Pancreas (tissue), 10 donors: ENCODE data around the gene RIOK1. TPM values are rescaled to one million over a fixed set of nuclear protein-coding genes. Genes with fewer than 3 reads are reported as not detected.
A peak's percentile ranks its signal among the peaks of the same experiment; 100 is the strongest.

Experiments
- ATAC-seq, 4 donors: fragments of 200-7000 bp; cut with Tn5 transposase; one replicate each; pipeline versions ENCODE4 v1.8.0 to v1.9.1; 2020; ENCODE audit warnings: mild to moderate bottlenecking in 4 of 4, moderate library complexity in 4 of 4
- DNase-seq, 6 donors: peaks; one replicate each; pipeline ENCODE4 v3.0.0-alpha.2; 2020
- FAIRE-seq: peaks from 2 replicates; lab custom pipeline; 2012; peaks lifted over from hg19 to GRCh38; lab: Jason Lieb, UNC
- H3K27ac ChIP-seq, 4 donors: fragments of 200-600 bp; sonication (generic); 1 replicate in 3 of 4; 2 replicates in 1 of 4; pipeline versions ENCODE4 v1.5.0 to v1.8.0; 2020
- H3K27me3 ChIP-seq, 4 donors: fragments of 200-600 bp; one replicate each; pipeline ENCODE4 v1.8.0; 2021
- H3K36me3 ChIP-seq, 3 donors: fragments of 200-600 bp; sonication (generic) in 1 of 3; one replicate each; pipeline versions ENCODE4 v1.5.0 to v1.8.0; 2020 to 2021
- H3K4me1 ChIP-seq, 3 donors: fragments of 200-600 bp; one replicate each; pipeline ENCODE4 v1.8.0; 2021
- H3K4me3 ChIP-seq, 4 donors: fragments of 200-600 bp; sonication (generic) in 2 of 4; one replicate each; pipeline versions ENCODE4 v1.5.0 to v1.8.0; 2020 to 2021
- H3K9me3 ChIP-seq, 4 donors: fragments of 200-600 bp; one replicate each; pipeline ENCODE4 v1.8.0; 2021
- CTCF ChIP-seq, 4 donors: fragments of 200-600 bp; sonication (generic) in 3 of 4; IDR thresholded peaks; one replicate each; pipeline versions ENCODE4 v1.5.0 to v1.8.0; 2021; ENCODE audit warnings: antibody characterized with exemption in 4 of 4
- WGBS, 2 donors: extraction: QIAGEN DNeasy Blood & Tissue Kit; methylation state at CpG; one replicate each; pipeline ENCODE4 v1.1.7; 2013; 5-methylcytosine and 5-hydroxymethylcytosine counted together
- intact Hi-C, 3 donors: fragments of 100-400 bp; cut with DNase I; formaldehyde crosslinking; loops; one replicate each; pipeline versions ENCODE4 v1.11.1 to v1.14.2; 2022
- polyA plus RNA-seq, 2 donors: library from polyadenylated mRNA; stranded (reverse); fragments of 200-250 nt; gene quantifications; one replicate each; pipeline ENCODE4 v1.2.3, GENCODE V29; 2013
- total RNA-seq, 6 donors: library from RNA; stranded (reverse); fragmentation: NEBNext Ultra II Directional in 4 of 6; extraction: Animal tissue kit (Norgen Biotek cat#: 25700) in 4 of 6; gene quantifications; one replicate each; pipeline versions ENCODE4 v1.2.1 to v1.2.4, GENCODE V29; 2021 to 2023
- donor health status: healthy with polysubstance abuse.
- donor health status: DM: no; HTN: no; CAD: no; lungs with moderate emphysema.
- donor health status: DM: no; HTN: no; CAD: no.
- donor health status: control.
- donor health status: control.
- donor health status: Bipolar disorder and iron deficiency.
- donor health status: DM: yes; HTN: yes; CAD: no.
- donor health status: DM: no; HTN: no; CAD: no.
- donor health status: DM: no; HTN: no; CAD: no.
- donor health status: DM: yes; HTN: yes; CAD: no.

The RIOK1 gene
- total and polyA plus RNA-seq, 8 donors, result 6.6 to 11.0 (median 9.5) TPM

DNA sequence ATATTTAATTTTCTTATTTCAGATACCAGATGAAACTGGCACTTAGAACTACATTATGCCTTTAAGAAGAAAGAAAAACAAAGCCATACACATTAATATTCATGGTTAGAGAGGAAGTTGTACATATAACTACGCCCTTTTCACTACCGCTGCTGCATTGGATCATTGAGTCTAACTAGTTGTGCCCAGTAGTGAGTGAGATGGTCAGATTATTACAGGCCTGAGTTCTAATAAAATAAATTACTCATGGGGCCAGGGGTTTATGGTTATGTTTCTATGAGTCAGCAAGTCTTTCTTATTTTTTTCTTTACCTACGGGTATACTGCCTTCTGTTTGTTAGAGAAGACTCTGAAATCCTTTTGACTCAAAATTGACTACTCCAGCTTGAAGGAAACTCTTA lies 11.5 kb downstream of the RIOK1 start:
- DNase-seq (no peak), ATAC-seq (no peak), FAIRE-seq (no peak)
- Histone ChIP-seq H3K4me1 (no peaks in the 10 kb centered on the region), H3K4me3 (no peak overlapping the region), H3K27ac (no peak overlapping the region), H3K9me3 (no peaks in the 10 kb centered on the region), H3K27me3 (no peaks in the 10 kb centered on the region), H3K36me3 (peaks cover 0 to 52% (median 5%) of the 10 kb centered on the region in 3 donors)
- WGBS, 2 donors, result 88 to 90% methylated on average over 3 of the region's 3 CpGs
- TF ChIP-seq CTCF (IDR thresholded peaks at IDR 0.05), result no peak
- intact Hi-C loops, result loop anchor here in 1 of 3 donors (10.0 kb wide), 2 partner anchors 116 to 184 kb away; no protein-coding TSS in a partner anchor

DNA sequence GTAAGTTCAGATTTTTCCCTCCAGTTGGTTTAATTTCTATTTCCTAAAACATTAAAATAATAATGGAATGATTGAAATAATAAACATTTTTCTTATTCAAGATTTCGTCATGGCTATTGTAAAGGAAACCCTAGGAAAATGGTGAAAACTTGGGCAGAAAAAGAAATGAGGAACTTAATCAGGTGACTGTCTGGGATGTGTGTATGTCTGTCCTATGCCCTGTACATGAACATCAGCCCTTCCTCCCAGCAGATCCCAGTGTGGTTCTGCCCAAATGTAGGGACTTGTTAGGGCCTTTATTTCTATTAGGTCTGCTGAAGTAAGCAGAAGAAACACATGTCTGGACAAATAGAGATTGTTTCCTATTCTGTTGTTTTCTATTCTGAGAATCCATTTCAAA lies 13.1 kb downstream of the RIOK1 start:
- Histone ChIP-seq H3K9me3 (no peaks in the 10 kb centered on the region), H3K36me3 (peaks cover 0 to 52% (median 14%) of the 10 kb centered on the region in 3 donors), H3K27ac (no peak overlapping the region), H3K4me1 (no peaks in the 10 kb centered on the region), H3K27me3 (no peaks in the 10 kb centered on the region), H3K4me3 (no peak overlapping the region)
- intact Hi-C loops, result loop anchor here in 1 of 3 donors (10.0 kb wide), 2 partner anchors 118 to 182 kb away; no protein-coding TSS in a partner anchor
- TF ChIP-seq CTCF (IDR thresholded peaks at IDR 0.05), result no peak
- ATAC-seq, result peak in 2 of 4 donors; percentile 35 to 62
- 79 to 89% methylated on average over 1 of the region's 1 CpG for WGBS, 2 donors
- no peak for FAIRE-seq
- no peak for DNase-seq

DNA sequence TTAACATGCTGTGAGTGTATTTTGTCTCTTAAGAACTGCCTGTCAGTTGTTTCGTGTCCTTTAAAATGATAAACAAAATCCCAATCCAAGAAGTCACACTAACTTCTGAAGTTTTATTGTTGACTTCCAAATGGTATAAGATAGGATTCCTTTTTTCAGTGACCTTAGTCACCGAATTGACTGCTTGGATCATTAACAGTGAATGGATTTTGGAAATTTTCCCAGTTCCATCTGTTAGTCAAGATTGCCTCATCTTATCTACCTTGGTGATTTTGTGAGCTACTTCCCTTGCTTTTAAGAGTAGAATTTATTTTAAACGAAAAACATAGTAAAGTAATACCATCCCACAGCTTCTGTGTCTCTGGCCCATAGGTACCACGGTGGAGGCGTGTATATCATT lies 14.9 kb downstream of the RIOK1 start:
- Histone ChIP-seq H3K27me3 (no peaks in the 10 kb centered on the region), H3K9me3 (no peaks in the 10 kb centered on the region), H3K36me3 (peaks cover 0 to 52% (median 14%) of the 10 kb centered on the region in 3 donors), H3K4me1 (no peaks in the 10 kb centered on the region), H3K4me3 (no peak overlapping the region), H3K27ac (no peak overlapping the region)
- DNase-seq (no peak), FAIRE-seq (no peak), ATAC-seq (no peak)
- intact Hi-C loops, result loop anchor here in 1 of 3 donors (10.0 kb wide), 2 partner anchors 120 to 180 kb away; no protein-coding TSS in a partner anchor
- 75 to 76% methylated on average over 5 of the region's 5 CpGs for WGBS, 2 donors
- no peak for TF ChIP-seq CTCF (IDR thresholded peaks at IDR 0.05)

DNA sequence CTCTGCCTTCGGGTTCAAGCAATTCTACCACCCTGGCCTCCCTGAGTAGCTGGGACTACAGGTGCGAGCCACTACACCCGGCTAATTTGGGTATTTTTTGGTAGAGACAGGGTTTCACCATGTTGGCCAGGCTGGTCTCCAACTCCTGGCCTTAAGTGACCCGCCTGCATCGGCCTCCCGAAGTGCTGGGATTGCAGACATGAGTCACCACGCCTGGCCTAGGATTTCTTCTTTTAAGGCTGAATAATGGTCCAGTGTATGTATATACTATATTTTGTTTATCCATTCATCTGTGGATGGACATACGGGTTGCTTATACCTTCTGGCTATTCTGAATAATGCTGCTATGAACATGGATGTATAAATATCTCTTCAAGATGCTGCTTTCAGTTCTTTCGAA lies 17.1 kb downstream of the RIOK1 start:
- DNase-seq (no peak), FAIRE-seq (no peak), ATAC-seq (no peak)
- intact Hi-C loops, result loop anchor here in 1 of 3 donors (10.0 kb wide), 2 partner anchors 122 to 178 kb away; no protein-coding TSS in a partner anchor
- no peak for TF ChIP-seq CTCF (IDR thresholded peaks at IDR 0.05)
- Histone ChIP-seq H3K4me1 (no peaks in the 10 kb centered on the region), H3K27me3 (no peaks in the 10 kb centered on the region), H3K4me3 (no peak overlapping the region), H3K36me3 (peaks cover 0 to 59% (median 11%) of the 10 kb centered on the region in 3 donors), H3K9me3 (no peaks in the 10 kb centered on the region), H3K27ac (no peak overlapping the region)
- WGBS, 2 donors, result 89 to 90% methylated on average over 9 of the region's 9 CpGs

- H3K27ac ChIP-seq, result no peak overlapping the region
- intact Hi-C loops, result loop anchor here in 1 of 3 donors (10.0 kb wide), 2 partner anchors 125 to 175 kb away; no protein-coding TSS in a partner anchor
- H3K36me3 ChIP-seq, result peaks cover 0 to 46% (median 11%) of the 10 kb centered on the region in 3 donors
- no peaks in the 10 kb centered on the region for H3K9me3 ChIP-seq
- ATAC-seq (no peak), FAIRE-seq (no peak), DNase-seq (no peak)
- no peak overlapping the region for H3K4me3 ChIP-seq
- 85 to 91% methylated on average over 6 of the region's 6 CpGs for WGBS, 2 donors
- no peaks in the 10 kb centered on the region for H3K4me1 ChIP-seq
- no peak for TF ChIP-seq CTCF (IDR thresholded peaks at IDR 0.05)
- H3K27me3 ChIP-seq, result no peaks in the 10 kb centered on the region
These were observed 20.1 kb downstream of the RIOK1 start for GRCh38 chr6:7409740-7410139.
